Measurements from ENCODE around the gene IGLL5.

The IGLL5 gene
- total RNA-seq, result 0 reads per million in 9 experiments

DNA sequence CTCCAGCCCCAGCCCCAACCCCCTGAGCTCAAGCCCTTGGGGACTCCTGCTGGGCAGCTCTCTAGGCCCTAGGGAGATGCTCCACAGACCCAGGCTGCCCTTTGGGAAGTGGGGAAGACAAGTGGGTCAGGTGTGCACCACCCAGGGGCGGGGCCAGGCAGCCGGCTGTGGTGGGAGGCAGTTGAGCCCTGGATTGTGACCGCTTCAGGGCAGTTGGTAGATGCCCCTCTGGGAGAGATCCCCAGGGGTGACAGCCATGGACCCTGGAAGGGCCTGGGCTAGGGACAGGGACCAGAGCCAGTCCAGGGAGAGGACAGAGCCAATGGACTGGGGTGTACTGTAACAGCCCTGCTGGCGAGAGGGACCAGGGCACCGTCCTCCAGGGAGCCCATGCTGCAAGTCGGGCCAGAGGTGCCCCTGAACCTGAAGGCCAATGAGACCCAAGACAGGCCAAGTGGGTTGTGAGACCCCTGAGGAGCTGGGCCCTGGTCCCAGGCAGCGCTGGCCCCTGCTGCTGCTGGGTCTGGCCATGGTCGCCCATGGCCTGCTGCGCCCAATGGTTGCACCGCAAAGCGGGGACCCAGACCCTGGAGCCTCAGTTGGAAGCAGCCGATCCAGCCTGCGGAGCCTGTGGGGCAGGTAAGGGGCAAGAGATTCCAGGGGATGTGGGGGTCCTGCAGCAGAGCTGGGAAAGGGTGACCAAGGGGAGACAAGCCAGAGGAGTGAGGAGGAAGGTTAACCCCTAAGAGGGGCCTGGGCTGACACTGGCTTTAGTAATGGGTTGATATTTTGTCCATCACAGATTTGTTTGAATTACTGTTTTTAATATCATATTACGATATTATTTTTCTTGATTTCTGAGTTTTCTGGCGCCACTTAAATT, at the start of gene IGLL5:
Gene IGLL5 (plus strand): TSS at position 196 of the 883 bp plus-strand sequence. CDS start 238 bp downstream, at position 434.
- no peak within 1 kb of the TSS for H3K4me3 Mint-ChIP-seq
- no peak for ATAC-seq (replicated peaks)
- peaks cover 7 to 12% of the 10 kb centered on the region in 2 donors for H3K4me1 Mint-ChIP-seq (ENCODE audit: low read depth in 2 of 2)
- no peak for DNase-seq
- no peaks in the 10 kb centered on the region for H3K9me3 Mint-ChIP-seq
- H3K27ac Mint-ChIP-seq, result peak within 1 kb of the TSS in 1 of 2 donors; percentile 35
- H3K27me3 Mint-ChIP-seq, result peaks cover 21 to 39% of the 10 kb centered on the region in 2 donors
- peaks cover 4% of the 10 kb centered on the region for H3K36me3 Mint-ChIP-seq (ENCODE audit: insufficient read depth)

DNA sequence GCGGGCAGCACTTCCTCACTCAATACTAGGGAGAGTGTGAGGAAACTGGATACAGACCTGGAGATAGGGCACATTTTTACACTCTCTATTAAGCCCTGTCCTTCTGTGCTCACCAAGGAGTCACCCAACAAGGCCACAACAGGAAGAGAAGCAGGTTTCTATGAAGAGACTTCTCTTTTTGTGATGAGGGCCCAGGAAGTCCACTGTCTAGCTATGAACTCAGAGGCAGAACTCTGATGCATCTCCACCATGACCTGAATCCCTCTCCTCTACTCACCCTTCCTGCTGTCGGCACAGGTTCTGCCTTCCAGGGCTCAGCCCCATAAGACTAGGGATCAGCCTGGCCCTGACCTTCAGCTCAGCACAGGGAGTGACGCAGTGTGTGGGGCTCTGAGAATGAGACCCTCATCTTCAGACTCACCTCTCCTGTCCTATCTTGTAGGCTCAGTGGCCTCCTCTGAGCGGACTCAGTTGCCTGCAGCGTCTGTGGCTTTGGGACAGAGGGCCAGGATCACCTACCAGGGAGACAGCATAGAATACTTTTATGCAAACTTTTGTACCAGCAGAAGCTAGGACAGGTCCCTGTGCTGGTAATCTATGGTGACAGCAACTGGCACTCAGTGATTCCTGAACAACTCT, 49.3 kb upstream of the IGLL5 start:
- Mint-ChIP-seq H3K9me3 (no peaks in the 10 kb centered on the region), H3K27ac (peak overlapping the region; percentile 53 to 79), H3K4me1 (ENCODE audit: low read depth in 2 of 2) (peaks cover 21% of the 10 kb centered on the region in 2 donors), H3K4me3 (no peak overlapping the region), H3K36me3 (ENCODE audit: insufficient read depth) (no peaks in the 10 kb centered on the region), H3K27me3 (no peaks in the 10 kb centered on the region)
- ATAC-seq (replicated peaks), result peak; percentile 21
- DNase-seq, result no peak

DNA sequence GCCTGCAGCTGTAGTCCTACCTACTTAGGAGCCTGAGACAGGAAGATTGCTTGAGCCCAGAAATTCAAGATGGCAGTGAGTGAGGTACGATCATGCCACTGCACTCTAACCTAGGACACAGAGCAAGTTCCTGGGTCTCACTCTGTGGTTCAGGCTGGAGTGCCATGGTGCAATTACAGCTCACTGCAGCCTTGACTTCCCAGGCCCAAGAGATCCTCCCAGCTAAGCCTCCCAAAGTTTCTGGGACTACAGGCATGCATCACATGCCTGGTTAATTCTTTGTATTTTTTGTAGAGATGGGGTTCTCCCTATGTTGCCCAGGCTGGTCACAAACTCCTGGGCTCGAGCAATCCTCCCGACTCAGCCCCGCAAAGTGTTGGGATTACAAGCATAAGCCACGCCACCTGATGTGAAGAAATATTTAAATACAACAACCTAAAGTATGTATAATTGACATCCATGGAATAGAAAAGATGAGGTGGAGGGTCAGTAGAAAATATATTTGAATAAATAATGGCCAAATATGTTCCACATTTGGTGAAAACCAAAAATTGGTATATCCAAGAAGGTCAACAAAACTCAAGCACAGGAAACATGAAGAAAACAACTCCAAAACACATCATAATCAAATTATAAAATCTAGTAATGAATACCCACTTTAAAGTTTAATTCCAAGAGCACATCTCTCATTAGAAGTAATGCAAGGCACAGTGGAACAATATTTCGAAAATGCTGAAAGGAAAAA, 47.9 kb upstream of the IGLL5 start:
- Mint-ChIP-seq H3K36me3 (ENCODE audit: insufficient read depth) (no peaks in the 10 kb centered on the region), H3K27ac (peak overlapping the region; percentile 44 to 53)

DNA sequence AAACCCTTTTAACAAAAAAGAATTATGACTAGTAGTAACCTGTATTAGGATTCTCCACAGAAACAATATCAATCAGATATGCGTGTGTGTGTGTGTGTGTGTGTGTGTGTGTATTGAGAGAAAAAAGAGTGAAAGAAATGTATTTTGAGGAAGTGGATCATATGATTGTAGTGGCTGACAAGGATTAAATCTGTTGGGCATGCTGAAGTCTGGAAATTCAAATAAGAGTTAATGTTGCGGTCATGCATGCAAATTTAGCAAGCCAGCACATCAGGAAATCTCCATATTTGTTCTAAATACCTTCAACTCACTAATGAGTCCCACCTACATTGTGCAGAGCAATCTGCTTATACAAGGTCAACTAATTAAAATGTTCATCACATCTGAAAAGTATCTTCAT, 46.8 kb upstream of the IGLL5 start:
- no peak for ATAC-seq (replicated peaks)
- no peak for DNase-seq
- no peaks in the 10 kb centered on the region for H3K9me3 Mint-ChIP-seq
- H3K4me1 Mint-ChIP-seq (ENCODE audit: low read depth in 2 of 2), result peaks cover 25 to 40% of the 10 kb centered on the region in 2 donors
- H3K27ac Mint-ChIP-seq, result peak overlapping the region in 1 of 2 donors; percentile 44
- no peaks in the 10 kb centered on the region for H3K36me3 Mint-ChIP-seq (ENCODE audit: insufficient read depth)
- no peak overlapping the region for H3K4me3 Mint-ChIP-seq
- no peaks in the 10 kb centered on the region for H3K27me3 Mint-ChIP-seq

More for the DNA sequence above, 47.9 kb upstream of the IGLL5 start:
- H3K9me3 Mint-ChIP-seq, result no peaks in the 10 kb centered on the region
- H3K27me3 Mint-ChIP-seq, result no peaks in the 10 kb centered on the region
- DNase-seq (no peak), ATAC-seq (replicated peaks) (no peak)
- H3K4me3 Mint-ChIP-seq, result no peak overlapping the region
- peaks cover 28 to 30% of the 10 kb centered on the region in 2 donors for H3K4me1 Mint-ChIP-seq (ENCODE audit: low read depth in 2 of 2)

DNA sequence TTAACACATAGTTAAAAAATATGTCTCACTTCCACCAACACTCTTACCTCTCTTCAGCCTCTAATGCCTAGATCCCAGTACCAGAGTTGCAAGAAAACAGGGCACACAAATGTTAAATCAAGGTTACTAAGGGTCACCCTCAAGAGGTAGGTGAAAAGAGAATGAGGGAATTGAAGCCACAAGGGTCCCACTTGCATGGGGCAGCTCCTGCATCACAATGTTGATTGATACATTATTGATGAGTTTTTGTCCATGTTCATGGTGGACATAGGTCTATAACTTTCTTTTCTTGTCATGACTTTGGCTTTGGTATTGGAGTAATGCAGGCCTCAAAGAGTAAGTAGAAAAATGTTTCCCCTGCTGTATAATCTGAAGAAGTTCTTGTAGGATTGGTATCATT, 46.0 kb upstream of the IGLL5 start:
- Mint-ChIP-seq H3K4me3 (no peak overlapping the region), H3K27ac (no peak overlapping the region), H3K4me1 (ENCODE audit: low read depth in 2 of 2) (peaks cover 23 to 43% of the 10 kb centered on the region in 2 donors), H3K36me3 (ENCODE audit: insufficient read depth) (no peaks in the 10 kb centered on the region), H3K9me3 (no peaks in the 10 kb centered on the region), H3K27me3 (no peaks in the 10 kb centered on the region)
- DNase-seq (no peak), ATAC-seq (replicated peaks) (no peak)

DNA sequence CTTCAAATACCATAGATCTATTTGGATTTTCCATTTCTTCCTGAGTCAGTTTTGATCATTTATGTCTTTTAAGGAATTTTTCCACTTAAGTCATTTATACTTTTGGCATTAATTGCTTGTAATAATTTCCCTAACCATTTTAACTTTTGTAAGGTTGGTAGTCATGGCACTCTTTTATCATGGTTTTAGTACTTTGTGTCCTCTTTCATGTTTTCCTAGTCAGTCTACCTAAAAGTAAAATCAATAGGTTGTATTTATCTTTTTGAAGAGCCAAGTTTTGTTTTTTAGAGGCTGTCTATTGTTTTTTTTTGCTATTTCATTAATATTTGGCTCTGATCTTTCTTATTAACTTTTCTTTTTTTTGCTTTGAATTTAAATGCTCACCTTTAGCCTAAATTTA, 45.5 kb upstream of the IGLL5 start:
- no peak for ATAC-seq (replicated peaks)
- Mint-ChIP-seq H3K36me3 (ENCODE audit: insufficient read depth) (no peaks in the 10 kb centered on the region), H3K27ac (no peak overlapping the region), H3K4me3 (no peak overlapping the region), H3K27me3 (no peaks in the 10 kb centered on the region), H3K9me3 (no peaks in the 10 kb centered on the region), H3K4me1 (ENCODE audit: low read depth in 2 of 2) (peaks cover 25 to 45% of the 10 kb centered on the region in 2 donors)
- DNase-seq, result no peak

DNA sequence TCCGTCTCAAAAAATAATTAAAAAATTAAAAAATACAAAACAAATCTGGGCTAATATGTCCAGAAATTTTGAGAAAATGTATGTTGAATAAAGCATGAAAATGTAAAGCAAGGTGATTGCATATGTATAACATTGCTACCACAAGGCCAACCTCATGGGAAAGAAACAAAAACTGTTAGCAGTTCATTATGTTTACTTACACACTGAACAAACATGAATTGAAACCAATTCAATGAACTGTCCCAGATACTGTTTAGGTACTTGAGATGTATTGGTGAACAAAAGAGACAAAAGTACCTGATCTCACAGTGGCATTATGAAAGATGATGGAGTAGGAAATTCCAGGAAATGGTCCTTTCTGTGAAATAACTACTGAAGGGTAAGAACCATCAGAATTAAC, 43.8 kb upstream of the IGLL5 start:
- ATAC-seq (replicated peaks) (no peak), DNase-seq (no peak)
- Mint-ChIP-seq H3K9me3 (no peaks in the 10 kb centered on the region), H3K36me3 (ENCODE audit: insufficient read depth) (no peaks in the 10 kb centered on the region), H3K27me3 (no peaks in the 10 kb centered on the region), H3K4me1 (ENCODE audit: low read depth in 2 of 2) (peaks cover 29 to 50% of the 10 kb centered on the region in 2 donors), H3K27ac (peak overlapping the region in 1 of 2 donors; percentile 3), H3K4me3 (no peak overlapping the region)

DNA sequence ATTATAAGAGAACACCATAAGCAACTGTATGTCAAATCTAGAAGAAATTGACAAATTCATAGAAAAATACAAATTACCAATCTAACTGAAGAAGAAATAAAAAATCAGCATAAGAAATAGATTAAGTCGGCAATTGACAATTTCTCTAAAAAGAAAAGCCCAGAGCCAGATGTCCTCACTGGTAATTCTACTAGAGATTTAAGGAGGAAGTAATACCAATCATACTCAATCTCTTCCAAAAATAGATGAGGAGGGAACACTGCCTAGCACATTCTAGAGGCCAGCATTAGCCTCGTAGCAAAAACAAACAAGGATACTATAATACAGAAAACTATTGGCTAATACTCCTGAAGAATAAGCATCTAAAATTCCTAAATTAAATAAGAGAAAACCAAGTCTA, 40.4 kb upstream of the IGLL5 start:
- no peaks in the 10 kb centered on the region for H3K27me3 Mint-ChIP-seq
- ATAC-seq (replicated peaks) (no peak), DNase-seq (no peak)
- H3K4me1 Mint-ChIP-seq (ENCODE audit: low read depth in 2 of 2), result peaks cover 36 to 46% of the 10 kb centered on the region in 2 donors
- no peaks in the 10 kb centered on the region for H3K9me3 Mint-ChIP-seq
- peak overlapping the region in 1 of 2 donors; percentile 32 for H3K27ac Mint-ChIP-seq
- no peaks in the 10 kb centered on the region for H3K36me3 Mint-ChIP-seq (ENCODE audit: insufficient read depth)
- H3K4me3 Mint-ChIP-seq, result peak overlapping the region in 1 of 2 donors; percentile 8

DNA sequence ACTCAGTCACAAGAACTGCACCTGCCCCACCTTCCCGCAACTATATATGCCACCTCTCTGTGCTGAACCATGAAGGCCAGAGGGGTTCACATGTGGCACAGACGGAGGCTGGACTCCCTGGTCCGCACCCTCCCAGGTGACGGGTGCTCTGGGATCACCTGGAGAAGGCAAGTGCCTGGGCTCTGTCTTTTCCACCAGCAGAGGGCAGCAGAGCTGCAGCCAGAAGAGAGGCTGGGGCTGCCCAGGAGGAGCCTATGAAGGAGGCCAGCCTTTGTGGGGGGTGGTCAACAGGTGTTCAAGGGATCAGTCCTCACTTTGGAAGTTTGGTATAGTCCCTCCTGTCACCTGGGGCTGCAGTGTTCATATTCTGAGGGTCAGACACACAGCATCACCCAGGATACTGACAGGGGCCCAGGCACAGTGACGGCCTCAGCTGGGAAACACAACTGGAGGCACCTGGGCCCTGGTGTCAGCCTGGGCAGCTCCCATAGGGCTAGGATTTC, 39.2 kb upstream of the IGLL5 start:
- Mint-ChIP-seq H3K27me3 (no peaks in the 10 kb centered on the region), H3K9me3 (no peaks in the 10 kb centered on the region)
- ATAC-seq (replicated peaks), result peak; percentile 85

DNA sequence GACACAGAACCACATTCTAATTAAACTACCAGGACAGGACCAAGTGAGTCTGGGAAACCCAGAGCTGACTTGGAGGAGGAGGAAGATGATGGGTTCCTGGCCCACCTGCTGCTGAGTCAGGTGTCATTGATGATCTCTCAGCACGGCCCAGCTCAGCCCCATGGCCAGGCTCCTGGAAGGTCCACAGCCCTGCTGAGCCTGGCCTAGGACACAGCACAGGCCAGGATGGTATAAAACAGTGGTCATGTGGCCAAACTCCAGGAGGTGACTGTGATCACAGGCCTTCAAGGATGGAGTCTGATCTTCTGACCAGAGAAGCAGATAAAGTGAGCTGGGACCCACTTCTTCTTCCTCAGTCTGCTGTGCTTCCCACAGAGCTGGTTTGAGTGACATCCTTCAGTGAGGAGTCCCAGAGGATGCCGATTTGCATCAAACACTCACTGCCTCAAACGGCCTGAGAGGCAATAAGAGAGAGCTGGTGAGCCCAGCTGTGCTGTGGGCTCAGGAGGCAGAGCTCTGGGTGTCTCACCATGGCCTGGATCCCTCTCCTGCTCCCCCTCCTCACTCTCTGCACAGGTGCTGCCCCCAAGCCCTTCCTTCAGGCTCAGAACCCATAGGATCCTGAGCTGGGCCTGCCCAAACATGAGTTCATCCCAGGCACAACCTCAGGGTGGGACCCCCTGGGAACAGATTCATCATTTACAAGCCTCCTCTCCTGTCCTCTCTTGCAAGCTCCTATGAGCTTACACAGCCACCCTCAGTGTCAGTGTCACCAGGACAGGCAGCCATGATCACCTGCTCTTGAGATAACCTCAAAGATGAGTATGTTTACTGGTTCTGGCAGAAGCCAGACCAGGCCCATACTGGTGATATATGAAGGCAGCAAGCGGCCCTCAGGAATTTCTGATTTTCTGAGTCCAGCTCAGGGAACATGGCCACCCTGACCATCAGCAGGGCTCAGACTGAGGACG, 37.7 kb upstream of the IGLL5 start:
- peaks cover 33 to 45% of the 10 kb centered on the region in 2 donors for H3K4me1 Mint-ChIP-seq (ENCODE audit: low read depth in 2 of 2)
- H3K27ac Mint-ChIP-seq, result peak overlapping the region; percentile 56 to 69
- H3K9me3 Mint-ChIP-seq, result no peaks in the 10 kb centered on the region
- no peaks in the 10 kb centered on the region for H3K36me3 Mint-ChIP-seq (ENCODE audit: insufficient read depth)
- H3K27me3 Mint-ChIP-seq, result no peaks in the 10 kb centered on the region
- ATAC-seq (replicated peaks), result no peak
- DNase-seq, result no peak
- no peak overlapping the region for H3K4me3 Mint-ChIP-seq

More for the DNA sequence above, 39.2 kb upstream of the IGLL5 start:
- peak; percentile 64 to 66 (median 65) for DNase-seq
- peak overlapping the region; percentile 58 to 69 for H3K27ac Mint-ChIP-seq
- H3K4me3 Mint-ChIP-seq, result no peak overlapping the region
- H3K36me3 Mint-ChIP-seq (ENCODE audit: insufficient read depth), result no peaks in the 10 kb centered on the region
- peaks cover 36 to 52% of the 10 kb centered on the region in 2 donors for H3K4me1 Mint-ChIP-seq (ENCODE audit: low read depth in 2 of 2)

DNA sequence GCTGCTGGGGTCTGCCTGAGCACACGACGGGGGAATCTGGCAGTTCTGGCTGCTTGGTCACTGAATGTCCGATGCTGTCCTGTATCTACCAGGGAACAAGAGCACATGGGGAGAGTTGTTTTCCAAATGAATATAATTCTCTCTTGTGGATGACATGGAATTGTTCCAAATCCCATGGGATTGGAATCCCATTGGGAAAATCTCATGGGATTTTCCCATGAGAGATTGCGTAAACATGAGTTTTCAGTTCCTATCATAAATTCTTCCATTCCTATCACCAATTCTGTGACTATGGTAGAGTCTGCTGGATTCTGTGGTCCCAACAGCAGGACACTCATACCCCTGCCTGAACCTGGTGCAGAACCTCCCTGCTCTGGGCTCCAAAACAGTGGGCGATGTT, 35.6 kb upstream of the IGLL5 start:
- H3K4me3 Mint-ChIP-seq, result no peak overlapping the region
- ATAC-seq (replicated peaks) (no peak), DNase-seq (no peak)
- no peaks in the 10 kb centered on the region for H3K9me3 Mint-ChIP-seq
- H3K4me1 Mint-ChIP-seq (ENCODE audit: low read depth in 2 of 2), result peaks cover 36 to 40% of the 10 kb centered on the region in 2 donors
- peak overlapping the region; percentile 32 to 41 for H3K27ac Mint-ChIP-seq
- no peaks in the 10 kb centered on the region for H3K27me3 Mint-ChIP-seq
- H3K36me3 Mint-ChIP-seq (ENCODE audit: insufficient read depth), result no peaks in the 10 kb centered on the region

DNA sequence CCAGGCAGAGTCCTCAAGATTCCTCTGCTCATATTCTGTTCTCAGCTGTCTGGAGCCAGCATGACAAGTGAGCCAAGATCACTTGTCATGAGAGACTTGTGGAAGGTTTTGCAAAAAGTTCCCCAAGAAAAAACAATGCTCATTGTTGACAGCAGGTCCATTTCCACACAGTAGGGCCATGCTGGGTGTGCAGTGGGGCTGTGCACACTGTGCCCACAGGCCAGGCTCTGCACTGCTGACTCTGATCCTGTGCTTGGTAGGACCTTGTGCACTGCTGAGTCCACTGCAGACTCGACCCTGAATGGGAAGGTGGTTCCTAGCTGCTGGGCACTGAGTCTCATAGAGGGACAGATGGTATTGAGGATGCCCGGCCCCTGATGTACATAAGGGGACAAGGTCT, 33.9 kb upstream of the IGLL5 start:
- no peaks in the 10 kb centered on the region for H3K9me3 Mint-ChIP-seq
- H3K4me1 Mint-ChIP-seq (ENCODE audit: low read depth in 2 of 2), result peaks cover 20 to 28% of the 10 kb centered on the region in 2 donors
- no peak for ATAC-seq (replicated peaks)
- no peaks in the 10 kb centered on the region for H3K36me3 Mint-ChIP-seq (ENCODE audit: insufficient read depth)
- no peak overlapping the region for H3K4me3 Mint-ChIP-seq
- no peak for DNase-seq
- peak overlapping the region; percentile 17 to 49 for H3K27ac Mint-ChIP-seq
- H3K27me3 Mint-ChIP-seq, result no peaks in the 10 kb centered on the region
